Activated CD4-positive, CD25-positive, alpha-beta regulatory T cell (primary cell): ENCODE measurements around the gene BATF.

ENCODE experiments used
- DNase-seq, 4 experiments: peaks; one replicate each; lab custom pipeline; 2025; lab: John Stamatoyannopoulos, UW

The BATF gene

DNA sequence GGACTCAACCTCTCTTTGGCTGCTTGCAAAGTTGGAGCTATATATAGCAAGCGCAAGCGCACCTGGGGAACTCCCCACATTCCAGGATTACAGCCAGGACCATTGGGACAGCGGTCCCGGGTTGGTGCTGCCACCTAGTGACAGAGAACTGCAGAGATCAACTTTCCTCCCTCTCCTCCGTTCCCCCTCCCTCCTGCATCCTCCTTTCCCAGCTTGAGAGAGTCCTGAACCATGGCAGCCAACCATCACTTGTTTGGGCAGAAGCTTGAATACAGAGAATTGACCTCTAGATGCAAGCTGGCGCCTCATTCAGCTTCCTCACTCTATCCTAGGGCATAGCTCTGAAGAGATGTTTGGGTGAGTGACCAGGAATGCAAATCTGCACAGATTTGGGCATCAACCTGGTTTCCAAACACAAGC, 38.8 kb downstream of the BATF start:
- DNase-seq, result no peak

DNA sequence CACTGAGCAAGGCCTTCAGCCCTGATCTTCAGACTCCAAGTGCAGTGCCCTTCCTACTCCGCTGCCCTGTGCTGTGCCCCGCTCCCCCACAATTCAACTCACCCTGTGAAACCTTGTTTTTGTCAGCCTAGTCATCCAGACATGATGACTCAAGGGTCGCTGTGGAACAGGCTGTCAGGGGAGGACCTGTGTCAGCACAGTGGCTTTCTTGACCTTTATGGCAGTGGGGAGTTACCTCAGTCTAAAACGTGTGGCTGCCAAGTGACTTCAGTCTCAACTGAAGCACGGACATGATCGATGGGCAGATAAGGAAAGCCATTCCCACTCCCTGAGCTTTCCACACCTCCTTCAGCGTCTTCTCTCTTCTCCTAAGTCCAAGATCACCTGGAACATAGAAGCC, 39.8 kb downstream of the BATF start:
- peak in 2 of 4 experiments; percentile 35 to 58 for DNase-seq

DNA sequence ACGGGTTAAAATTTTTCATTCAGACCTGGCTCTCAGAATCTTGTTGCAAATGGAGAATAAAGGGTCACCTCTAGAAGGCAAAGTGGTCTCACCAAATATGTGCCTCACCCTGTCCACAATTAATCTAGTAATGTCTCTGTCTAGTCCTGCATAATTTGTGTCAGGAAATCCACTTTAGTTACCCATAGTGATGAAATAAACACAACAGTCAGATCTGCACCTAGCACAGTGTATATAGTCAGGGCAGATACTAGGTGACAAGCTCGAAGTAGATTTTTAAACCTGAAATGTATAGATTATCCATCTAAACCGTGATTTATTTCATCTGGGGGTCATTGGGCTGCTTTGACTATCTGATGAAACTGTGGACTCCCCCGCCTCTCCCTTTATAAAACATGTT, 40.2 kb downstream of the BATF start:
- DNase-seq, result no peak

DNA sequence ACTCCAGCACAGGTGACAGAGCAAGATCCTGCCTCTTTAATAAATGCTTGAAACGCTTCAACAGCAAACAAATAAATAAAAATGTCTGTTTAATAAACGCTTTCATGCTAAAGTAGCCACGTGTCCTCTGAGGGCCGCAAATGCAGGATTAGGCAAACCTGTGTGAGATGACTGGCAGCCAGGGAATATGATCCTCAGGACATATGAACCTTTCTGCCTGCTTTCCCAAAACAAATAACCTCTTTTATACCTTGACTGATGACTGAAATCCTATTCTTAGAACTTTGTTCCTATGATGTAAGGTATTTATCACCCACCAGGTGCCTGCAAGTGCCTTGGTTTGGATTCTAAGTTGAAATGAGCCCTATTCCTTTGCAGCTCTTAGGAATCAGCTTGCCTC, 41.7 kb downstream of the BATF start:
- no peak for DNase-seq

DNA sequence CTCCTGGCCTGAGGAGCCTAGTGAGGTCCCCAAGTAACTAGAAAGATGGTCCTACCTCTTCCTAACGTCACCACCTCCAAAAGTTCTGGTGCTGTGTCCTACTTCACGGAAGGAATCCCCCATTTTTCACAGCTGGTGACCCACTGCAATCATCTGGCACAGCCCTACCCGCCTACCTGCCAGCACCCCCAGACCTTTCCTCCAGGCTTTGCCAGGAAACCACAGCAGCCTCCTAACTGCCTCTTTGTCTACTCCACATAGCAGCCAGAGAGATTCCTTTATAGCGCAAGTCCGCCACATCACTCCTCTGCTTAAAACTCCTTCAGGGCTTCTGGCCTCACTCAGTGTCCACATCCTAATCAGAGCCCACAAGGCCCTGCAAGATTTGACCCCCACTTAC, 42.8 kb downstream of the BATF start:
- DNase-seq, result no peak

DNA sequence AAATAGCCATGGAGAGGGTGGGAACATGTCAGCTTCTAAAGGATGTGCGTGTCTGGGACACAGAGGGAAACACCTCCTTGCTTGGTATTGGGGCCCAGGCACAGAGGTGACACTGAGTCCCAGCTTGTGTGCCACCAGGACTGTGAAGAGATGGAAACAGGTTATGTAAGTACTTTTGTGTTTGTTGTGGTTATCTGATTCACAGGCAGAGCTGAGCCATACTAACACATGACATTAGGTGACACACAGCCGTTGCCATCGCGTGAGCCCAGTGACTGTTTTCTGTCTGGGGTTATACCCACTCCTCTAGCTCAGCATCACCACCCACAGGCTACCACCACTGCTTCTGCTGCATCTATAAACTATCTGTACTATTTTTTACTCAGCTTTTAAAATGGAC, 44.1 kb downstream of the BATF start:
- peak; percentile 38 to 61 (median 45) for DNase-seq

DNA sequence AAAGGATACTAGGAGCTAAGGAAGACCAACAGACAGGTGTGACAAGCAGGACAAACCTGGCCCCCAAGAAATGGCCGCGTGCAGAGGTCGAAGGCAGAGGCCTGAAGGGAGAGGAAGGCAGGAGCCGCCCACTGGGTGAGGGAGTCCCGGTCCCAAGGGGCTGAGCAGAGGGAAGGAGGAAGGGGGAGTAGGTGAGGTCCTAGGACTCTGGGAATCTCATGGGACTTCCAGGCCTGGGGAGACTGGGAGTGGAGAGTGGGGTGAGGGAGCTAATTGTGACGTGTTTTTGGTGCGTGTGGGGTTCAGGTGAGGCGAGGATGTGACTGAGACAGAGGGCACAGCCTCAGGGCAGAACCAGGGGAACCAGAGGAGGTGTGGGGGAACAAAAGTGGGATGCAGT, 44.5 kb downstream of the BATF start:
- DNase-seq, result no peak

DNA sequence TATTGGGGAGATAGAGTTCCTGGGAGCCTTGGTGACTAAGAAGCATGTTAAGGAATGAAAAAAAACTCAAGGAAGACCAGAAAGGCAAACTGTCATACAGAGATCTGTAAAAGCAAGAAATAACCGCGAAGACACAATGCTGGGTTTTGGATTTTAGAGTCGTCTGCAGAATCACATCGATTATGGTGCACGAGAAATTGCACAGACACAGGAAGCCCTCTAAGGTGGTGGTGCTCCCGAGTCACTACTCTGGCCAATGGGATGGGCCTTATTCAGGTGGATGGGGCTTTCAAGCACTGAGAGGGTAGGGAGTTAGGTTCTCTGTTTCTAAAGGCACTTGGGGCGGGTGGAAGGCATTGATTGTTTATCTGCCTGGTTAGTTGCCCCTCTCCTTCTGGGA, 45.9 kb downstream of the BATF start:
- DNase-seq, result no peak

DNA sequence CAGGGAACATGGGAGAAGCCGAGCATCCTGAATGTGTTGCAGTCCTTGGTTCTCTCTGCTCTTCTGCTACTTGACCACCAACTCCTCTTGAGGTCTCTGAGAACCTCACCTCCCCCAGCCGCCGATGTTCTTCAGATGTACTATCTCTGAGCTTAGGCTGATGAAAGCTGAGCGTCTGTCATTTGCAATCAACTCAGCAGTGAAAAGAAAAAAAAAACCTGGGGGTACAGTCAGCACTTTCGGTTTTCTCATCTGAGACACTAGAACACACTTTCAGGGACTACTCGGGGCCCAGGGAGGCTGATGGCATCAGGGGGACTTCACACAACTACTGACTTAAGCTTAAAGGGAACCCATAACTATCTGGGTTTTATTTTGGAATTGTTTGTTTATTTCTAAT, 46.5 kb downstream of the BATF start:
- DNase-seq, result no peak

DNA sequence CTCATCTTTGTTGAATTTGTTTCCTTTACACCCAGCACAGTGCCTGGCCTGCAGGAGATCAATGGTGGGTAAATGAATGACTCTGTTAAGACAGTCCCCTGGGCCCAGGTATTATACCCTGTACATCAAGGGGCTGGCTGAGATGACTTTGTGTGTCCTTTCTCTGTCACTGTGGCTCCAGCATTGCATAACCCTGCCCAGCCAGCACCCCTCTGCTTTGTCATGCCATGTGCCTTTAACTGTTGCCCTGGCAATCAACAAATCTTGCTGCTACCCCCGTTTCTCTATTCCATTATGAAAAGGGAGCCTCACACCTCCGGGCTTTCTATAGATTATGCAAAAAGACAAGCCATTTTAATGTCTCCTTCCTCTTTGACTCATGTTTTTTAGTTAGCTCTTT, 48.5 kb downstream of the BATF start:
- no peak for DNase-seq

DNA sequence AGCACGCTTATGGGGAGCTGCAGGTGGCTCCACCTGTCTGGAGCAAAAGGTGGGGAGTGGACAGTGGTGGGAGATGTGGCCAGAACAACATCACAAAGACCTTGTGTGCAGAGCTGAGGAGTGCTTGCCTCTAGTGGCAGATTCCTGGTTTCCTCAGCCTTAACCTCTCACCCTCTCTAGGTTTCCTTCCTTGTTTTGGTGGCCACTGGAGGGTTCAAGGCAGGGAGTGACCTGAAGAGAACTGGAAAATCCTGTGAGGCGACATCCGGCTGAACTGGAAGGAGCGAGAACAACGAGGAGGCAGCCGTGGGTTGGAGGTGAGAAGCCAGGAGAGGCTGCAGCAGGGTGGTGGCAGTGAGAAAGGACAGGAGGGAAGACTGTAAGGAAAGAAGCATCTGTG, 49.8 kb downstream of the BATF start:
- no peak for DNase-seq

DNA sequence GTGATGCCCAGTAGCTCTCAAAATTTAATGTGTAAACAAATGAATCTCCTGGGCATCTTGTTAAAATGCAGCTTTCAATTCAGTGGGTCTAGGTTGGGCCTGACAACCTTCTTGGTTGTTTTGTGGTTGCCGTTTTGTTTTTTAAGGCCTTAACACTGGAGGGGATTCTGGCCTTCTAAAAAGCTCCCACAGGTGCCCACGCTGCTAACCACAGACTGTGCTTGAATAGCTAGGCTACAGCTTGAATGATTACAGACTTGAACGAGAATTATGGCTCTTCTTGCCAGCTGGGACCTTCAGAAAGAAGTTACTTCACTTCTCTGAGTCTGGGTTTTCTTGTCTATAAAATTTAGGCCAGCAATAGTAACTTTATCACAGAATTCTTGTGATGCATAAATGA, 54.8 kb downstream of the BATF start:
- DNase-seq, result no peak

DNA sequence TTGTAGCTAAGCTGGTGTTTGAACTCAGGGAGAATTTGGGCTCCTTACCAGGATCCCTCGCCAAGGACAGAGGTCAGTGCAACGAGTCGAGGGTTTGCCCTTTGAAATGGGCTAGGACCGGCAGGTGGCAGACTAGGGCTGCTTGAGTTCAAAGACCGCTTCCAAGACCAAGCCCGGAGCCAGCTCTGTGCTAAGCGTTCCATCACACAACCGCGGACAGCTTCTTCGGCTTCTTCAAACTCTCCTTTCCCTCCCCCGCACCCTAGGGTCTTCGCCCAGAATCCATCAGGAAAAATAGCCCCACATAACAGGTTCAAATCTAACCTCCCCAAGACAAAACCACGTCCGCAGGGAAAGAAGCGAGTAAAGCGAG, 55.4 kb downstream of the BATF start:
- DNase-seq, result peak; percentile 30 to 56 (median 46)

DNA sequence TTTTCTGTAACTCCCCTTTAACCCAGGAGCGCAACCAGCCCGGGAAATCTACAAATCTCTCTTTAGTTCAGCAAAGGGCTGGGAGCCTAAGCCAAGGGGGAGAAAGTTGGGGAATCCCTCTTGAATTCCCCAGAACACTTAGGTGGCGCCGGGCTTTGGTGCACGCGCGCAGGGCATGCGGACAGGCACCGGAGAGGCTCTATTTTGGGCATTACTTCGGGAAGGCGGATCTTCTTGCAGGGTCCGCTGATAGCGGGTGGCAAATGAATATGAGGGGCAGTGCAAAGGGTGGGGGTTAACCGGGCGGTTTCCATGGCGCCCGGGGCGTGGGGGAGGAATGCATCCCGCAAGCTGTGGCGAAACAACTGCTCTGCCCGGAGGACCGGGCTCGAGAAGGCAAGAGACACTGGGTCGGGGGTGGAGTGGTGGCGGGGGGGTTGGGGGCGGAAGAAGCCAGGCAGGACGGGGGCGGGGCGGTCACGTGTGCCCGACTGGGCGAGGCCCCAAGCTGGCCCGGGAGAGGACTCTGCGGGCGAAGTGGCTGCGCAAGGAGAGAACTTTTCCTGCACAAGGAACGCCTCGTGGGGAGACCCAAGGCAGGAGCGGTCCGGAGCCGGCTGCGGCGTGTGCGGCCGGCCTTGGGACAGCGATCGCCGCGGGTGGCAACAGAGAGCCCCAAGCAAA, 56.0 kb downstream of the BATF start, which contains the start of gene FLVCR2:
Gene FLVCR2, plus strand, starts transcription at position 519 of the 684 bp plus-strand sequence. CDS start 353 bp downstream, outside the sequence.
- DNase-seq, result peak; percentile 35 to 53 (median 41)

DNA sequence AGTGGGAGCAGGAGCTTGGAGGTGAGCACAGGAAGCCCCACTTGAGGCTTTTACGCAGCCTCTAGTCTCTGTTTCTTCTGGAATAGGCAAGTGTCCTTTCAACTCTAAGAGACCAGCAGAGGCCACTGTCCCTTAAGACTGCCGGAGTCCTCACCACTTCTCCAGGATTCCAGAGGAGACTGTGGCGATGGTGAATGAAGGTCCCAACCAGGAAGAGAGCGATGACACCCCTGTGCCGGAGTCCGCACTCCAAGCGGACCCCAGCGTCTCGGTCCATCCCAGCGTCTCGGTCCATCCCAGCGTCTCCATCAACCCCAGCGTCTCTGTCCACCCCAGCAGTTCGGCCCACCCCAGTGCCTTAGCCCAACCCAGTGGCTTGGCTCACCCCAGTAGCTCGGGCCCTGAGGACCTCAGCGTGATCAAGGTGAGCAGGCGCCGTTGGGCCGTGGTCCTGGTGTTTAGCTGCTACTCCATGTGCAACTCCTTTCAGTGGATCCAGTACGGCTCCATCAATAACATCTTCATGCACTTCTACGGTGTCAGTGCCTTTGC, 56.6 kb downstream of the BATF start:
- no peak for DNase-seq

DNA sequence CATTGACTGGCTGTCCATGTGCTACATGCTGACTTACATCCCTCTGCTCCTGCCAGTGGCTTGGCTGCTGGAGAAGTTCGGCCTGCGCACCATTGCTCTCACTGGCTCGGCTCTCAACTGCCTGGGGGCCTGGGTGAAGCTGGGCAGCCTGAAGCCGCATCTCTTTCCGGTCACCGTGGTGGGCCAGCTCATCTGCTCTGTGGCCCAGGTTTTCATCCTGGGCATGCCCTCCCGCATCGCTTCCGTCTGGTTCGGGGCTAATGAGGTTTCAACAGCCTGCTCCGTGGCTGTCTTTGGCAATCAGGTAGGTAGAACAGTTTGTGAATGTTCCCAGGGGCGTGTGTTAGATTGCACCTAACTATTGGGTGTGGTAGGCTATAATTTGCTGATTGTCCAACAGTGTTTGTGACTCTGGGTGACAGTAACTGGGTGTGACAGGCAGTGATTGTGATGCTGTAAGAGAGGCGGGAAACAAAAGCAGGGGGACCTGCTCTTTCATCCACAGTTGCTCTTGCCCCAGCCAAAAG, 57.1 kb downstream of the BATF start:
- no peak for DNase-seq

DNA sequence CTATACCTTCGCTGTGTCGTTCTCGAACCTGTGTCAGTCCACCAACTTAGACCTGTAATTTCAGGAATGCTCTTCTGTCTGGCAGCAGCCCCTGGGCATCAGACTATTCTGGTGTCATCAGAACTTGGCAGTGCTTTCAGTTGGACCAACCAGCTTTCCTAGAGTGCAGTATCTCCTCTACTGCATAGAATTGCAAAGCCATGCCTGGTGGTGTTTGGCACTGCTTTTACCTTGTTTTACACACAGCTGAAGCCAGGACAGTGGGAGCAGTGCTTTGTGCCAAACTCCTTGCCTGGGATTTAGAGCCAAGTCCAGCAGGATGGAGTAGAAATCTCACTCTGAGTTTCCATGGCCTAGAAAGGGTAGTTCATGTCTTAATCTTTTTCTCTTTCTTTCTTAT, 57.6 kb downstream of the BATF start:
- no peak for DNase-seq

DNA sequence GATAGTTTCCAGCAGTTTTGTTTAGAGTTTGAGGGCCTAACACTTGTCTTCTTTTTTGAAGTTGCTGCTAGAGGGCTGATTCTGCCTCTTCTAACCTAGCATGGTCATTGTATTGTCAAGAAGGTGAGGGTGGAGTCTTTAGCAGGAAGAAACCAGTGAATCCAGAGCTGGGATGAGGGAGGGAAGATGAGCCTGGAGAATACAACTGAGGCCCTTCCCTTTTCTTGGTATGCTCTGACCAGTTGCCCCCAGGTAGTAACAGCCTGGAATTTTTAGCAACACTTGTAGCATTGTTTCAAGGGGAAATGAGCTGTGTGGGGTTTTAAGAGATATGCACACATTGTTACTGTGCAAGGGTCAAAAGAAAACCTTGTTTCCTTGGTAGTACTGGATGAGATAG, 65.1 kb downstream of the BATF start:
- DNase-seq, result no peak

DNA sequence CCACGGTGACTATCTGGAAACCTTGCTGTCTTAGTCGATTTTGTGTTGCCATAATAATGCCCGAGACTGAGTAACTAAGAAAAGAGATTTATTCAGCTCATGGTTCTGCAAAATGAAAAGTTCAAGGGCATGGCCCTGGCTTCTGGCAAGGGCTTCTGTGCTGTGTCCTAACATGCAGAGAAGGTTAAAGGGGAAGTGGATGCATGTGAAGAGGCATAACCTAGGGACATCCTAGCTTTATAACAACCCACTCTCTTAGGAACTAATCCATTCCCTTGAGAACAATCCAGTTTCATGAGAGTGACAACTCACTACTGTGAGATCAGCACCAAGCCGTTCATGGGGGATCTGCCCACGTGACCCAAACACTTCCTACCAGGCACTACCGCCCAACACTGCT, 67.7 kb downstream of the BATF start:
- no peak for DNase-seq

DNA sequence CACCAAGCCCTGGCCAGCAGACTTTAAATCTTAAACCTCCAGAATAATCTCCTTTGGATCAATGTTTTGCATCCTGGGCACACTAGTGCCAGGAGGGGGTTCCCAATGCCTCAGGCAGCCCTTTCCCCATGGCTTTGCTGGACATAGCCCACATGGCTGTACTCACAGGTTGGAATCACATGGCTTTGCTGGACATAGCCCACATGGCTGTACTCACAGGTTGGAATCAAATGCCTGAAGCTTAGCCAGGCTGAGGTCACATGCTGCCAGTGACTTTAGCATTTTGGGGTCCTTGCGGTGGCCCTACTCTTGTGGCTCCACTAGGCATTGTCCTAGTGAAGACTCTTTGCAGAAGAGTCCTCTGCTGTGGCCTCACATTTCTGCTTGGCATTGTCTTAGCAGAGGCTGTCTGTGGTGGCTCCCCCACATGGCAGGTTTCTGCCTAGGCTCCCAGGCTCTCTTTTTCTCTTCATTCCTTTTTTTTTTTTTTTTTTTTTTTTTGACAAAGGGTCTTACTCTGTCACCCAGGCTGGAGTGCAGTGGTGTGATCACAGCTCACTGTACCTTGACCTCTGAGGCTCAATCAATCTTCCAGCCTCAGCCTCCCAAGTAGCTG, 69.2 kb downstream of the BATF start:
- no peak for DNase-seq

DNA sequence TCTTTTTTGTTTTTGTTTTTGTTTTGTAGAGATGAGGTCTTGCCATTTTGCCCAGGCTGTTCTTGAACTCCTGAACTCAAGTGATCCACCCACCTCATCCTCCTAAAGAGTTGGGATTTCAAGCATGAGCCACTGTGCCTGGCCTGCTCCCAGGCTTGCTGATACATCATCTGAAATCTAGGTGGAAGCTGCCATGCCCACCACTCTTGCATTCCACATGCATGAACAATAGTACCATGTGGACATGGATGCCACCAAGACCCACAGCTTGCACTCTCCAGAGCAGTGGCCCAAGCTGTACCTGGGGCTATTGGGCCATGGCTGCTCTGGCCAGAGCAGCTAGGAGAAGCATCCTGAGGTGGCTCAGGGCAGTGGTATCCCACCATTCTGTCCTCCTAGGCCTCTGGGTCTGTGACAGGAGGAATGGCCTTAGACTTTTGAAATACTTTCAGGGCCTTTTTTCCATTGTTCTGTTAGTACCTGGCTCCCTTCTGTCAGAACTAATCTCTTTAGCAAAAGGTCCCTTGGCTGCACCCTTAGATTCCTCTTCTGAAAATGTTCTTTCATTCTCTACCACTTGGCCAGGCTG, 69.8 kb downstream of the BATF start:
- no peak for DNase-seq

DNA sequence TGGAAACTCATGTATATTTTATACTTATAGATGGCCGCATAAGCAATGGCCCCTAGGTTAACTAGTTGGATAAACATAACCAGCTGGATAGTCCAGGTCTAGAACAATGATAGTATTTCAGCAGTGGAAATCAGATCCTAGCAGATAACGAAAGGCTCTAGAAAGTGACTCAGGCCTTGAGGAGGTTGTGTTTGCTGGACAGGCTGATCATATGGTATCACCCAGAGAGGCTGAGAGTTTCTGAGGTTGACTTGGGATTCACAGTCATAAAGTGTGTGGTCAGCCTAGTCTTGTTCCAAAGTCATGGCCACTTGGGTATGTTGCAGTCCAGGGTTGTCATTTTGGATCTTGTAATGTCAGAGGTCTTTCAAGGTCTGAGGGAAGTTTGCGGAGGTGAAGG, 73.0 kb downstream of the BATF start:
- DNase-seq, result no peak
